K562 (cell line): Measurements from ENCODE around the gene CCR9. TPM values are rescaled to one million over a fixed set of nuclear protein-coding genes. Genes with fewer than 3 reads are reported as not detected.

Experiments
- HDAC3 ChIP-seq: fragments of 450-650 bp; IDR thresholded peaks from 2 replicates; pipeline ENCODE4 v1.6.1; 2018; ENCODE audit warnings: borderline replicate concordance, mild to moderate bottlenecking, moderate library complexity; ENCODE audit not compliant: partially characterized antibody
- NCOR1 ChIP-seq: fragments of 450-650 bp; IDR thresholded peaks from 2 replicates; pipeline ENCODE4 v1.6.1; 2016; ENCODE audit warnings: mild to moderate bottlenecking, moderate library complexity
- SMARCA4 ChIP-seq: fragments of 450-650 bp; IDR thresholded peaks from 2 replicates; pipeline ENCODE4 v1.6.1; 2016
- SRSF3 ChIP-seq: fragments of 200-400 bp; formaldehyde crosslinking; IDR thresholded peaks from 2 replicates; pipeline ENCODE4 v1.6.1; 2016; ENCODE audit warnings: mild to moderate bottlenecking, low read length, moderate library complexity; ENCODE audit not compliant: insufficient read depth
- TAF9B ChIP-seq: fragments of 450-650 bp; IDR thresholded peaks from 2 replicates; pipeline ENCODE4 v1.6.1; 2018; ENCODE audit warnings: mild to moderate bottlenecking; ENCODE audit not compliant: partially characterized antibody
- polyA plus RNA-seq, 8 experiments: library from polyadenylated mRNA; depleted of rRNA in 4 of 8; stranded (reverse) in 5 of 8; unstranded in 3 of 8; fragments of >200 nt; fragmentation: Nextera tagmentation in 2 of 8; fragmentation: Illumina TruSeq in 1 of 8; extraction: Ambion mirVana in 2 of 8; extraction: Trizol in 1 of 8; gene quantifications; 2 replicates each; pipeline versions ENCODE4 v1.2.1 to v1.2.3, GENCODE V29; 2011 to 2014; ENCODE audit warnings: inconsistent platforms in 1 of 8, missing spikeins in 1 of 8
- total RNA-seq, 7 experiments: library from RNA; depleted of rRNA in 6 of 7; stranded (reverse); fragments of >200 nt in 6 of 7; fragmentation: Illumina TruSeq in 2 of 7; extraction: Trizol in 2 of 7; gene quantifications; 2 replicates each; pipeline versions ENCODE4 v1.2.1 to v1.2.3, GENCODE V29; 2011 to 2021; ENCODE audit warnings: low replicate concordance in 1 of 7
- TF ChIP-seq, protein P1 (sequence below): fragments of 450-650 bp; IDR thresholded peaks from 2 replicates; pipeline ENCODE4 v1.7.1; 2018; ENCODE audit warnings: mild to moderate bottlenecking, low read depth; ENCODE audit not compliant: partially characterized antibody
- TF ChIP-seq, protein P2 (sequence below), 2 experiments: fragments of 450-650 bp in 1 of 2; IDR thresholded peaks; 2 replicates each; pipeline ENCODE4 v1.6.1; 2011 to 2017; ENCODE audit warnings: low read depth in 2 of 2, antibody characterized with exemption in 1 of 2, borderline replicate concordance in 1 of 2, low read length in 1 of 2, mild to moderate bottlenecking in 1 of 2, mixed read lengths in 1 of 2; ENCODE audit not compliant: control insufficient read depth in 1 of 2
- TF ChIP-seq, protein P3 (sequence below): sonication (generic); formaldehyde crosslinking; IDR thresholded peaks from 2 replicates; pipeline ENCODE4 v1.8.1; 2023; ENCODE audit warnings: mild to moderate bottlenecking, missing genetic modification reagents

The CCR9 gene
- total and polyA plus RNA-seq, 9 of the 15 experiments (the other 6 are each of a cell fraction or from before 2014, with no cell fraction given) = not detected

DNA sequence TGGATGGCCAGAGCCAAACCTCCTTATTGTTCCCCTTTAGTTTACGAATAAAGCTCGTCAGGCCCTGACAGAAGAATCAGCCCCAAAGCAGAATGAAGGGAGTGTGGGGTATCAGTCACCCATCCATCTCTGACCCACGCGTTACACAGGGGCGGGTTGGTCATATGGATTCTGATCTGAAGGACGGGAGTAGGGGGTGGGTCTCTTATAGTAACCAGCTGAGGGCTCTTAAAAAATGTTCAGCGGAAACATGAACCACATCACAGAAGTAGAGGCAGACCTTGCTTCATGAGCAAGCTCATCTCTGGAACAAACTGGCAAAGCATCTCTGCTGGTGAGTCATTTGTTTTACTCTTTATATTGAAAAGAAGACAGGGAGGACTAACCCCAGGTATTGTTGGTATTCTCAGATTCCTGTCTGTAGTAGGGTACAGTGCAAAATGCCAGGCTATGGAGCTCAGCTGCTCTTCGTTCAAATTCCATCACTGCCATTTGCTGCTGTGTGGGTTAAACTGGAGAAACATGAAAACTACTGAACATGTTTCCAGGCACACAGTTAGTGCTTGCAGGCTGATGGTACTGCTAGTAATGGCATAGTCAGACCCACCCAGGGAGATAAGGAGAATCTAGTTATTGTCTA is 57.0 kb downstream of the CCR9 start, which contains the start of gene CXCR6 (continued):
- TF ChIP-seq, protein P1, sequence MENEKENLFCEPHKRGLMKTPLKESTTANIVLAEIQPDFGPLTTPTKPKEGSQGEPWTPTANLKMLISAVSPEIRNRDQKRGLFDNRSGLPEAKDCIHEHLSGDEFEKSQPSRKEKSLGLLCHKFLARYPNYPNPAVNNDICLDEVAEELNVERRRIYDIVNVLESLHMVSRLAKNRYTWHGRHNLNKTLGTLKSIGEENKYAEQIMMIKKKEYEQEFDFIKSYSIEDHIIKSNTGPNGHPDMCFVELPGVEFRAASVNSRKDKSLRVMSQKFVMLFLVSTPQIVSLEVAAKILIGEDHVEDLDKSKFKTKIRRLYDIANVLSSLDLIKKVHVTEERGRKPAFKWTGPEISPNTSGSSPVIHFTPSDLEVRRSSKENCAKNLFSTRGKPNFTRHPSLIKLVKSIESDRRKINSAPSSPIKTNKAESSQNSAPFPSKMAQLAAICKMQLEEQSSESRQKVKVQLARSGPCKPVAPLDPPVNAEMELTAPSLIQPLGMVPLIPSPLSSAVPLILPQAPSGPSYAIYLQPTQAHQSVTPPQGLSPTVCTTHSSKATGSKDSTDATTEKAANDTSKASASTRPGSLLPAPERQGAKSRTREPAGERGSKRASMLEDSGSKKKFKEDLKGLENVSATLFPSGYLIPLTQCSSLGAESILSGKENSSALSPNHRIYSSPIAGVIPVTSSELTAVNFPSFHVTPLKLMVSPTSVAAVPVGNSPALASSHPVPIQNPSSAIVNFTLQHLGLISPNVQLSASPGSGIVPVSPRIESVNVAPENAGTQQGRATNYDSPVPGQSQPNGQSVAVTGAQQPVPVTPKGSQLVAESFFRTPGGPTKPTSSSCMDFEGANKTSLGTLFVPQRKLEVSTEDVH = no peak
- TF ChIP-seq, protein P2, sequence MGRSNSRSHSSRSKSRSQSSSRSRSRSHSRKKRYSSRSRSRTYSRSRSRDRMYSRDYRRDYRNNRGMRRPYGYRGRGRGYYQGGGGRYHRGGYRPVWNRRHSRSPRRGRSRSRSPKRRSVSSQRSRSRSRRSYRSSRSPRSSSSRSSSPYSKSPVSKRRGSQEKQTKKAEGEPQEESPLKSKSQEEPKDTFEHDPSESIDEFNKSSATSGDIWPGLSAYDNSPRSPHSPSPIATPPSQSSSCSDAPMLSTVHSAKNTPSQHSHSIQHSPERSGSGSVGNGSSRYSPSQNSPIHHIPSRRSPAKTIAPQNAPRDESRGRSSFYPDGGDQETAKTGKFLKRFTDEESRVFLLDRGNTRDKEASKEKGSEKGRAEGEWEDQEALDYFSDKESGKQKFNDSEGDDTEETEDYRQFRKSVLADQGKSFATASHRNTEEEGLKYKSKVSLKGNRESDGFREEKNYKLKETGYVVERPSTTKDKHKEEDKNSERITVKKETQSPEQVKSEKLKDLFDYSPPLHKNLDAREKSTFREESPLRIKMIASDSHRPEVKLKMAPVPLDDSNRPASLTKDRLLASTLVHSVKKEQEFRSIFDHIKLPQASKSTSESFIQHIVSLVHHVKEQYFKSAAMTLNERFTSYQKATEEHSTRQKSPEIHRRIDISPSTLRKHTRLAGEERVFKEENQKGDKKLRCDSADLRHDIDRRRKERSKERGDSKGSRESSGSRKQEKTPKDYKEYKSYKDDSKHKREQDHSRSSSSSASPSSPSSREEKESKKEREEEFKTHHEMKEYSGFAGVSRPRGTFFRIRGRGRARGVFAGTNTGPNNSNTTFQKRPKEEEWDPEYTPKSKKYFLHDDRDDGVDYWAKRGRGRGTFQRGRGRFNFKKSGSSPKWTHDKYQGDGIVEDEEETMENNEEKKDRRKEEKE (IDR thresholded peaks at IDR 0.05; ENCODE audit: borderline replicate concordance in 1 of 2, control insufficient read depth in 1 of 2, low read depth in 2 of 2, low read length in 1 of 2) = no peak
- no peak for TF ChIP-seq NCOR1
- TF ChIP-seq SRSF3 = no peak
- TF ChIP-seq, protein P3, sequence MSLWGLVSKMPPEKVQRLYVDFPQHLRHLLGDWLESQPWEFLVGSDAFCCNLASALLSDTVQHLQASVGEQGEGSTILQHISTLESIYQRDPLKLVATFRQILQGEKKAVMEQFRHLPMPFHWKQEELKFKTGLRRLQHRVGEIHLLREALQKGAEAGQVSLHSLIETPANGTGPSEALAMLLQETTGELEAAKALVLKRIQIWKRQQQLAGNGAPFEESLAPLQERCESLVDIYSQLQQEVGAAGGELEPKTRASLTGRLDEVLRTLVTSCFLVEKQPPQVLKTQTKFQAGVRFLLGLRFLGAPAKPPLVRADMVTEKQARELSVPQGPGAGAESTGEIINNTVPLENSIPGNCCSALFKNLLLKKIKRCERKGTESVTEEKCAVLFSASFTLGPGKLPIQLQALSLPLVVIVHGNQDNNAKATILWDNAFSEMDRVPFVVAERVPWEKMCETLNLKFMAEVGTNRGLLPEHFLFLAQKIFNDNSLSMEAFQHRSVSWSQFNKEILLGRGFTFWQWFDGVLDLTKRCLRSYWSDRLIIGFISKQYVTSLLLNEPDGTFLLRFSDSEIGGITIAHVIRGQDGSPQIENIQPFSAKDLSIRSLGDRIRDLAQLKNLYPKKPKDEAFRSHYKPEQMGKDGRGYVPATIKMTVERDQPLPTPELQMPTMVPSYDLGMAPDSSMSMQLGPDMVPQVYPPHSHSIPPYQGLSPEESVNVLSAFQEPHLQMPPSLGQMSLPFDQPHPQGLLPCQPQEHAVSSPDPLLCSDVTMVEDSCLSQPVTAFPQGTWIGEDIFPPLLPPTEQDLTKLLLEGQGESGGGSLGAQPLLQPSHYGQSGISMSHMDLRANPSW = no peak
- TF ChIP-seq TAF9B = no peak
- TF ChIP-seq SMARCA4 = no peak
- TF ChIP-seq HDAC3 = no peak
